Measurements from ENCODE around the gene TNFRSF12A. TPM values are rescaled to one million over a fixed set of nuclear protein-coding genes. Genes with fewer than 3 reads are reported as not detected.
A peak's percentile ranks its signal among the peaks of the same experiment; 100 is the strongest.

Gene TNFRSF12A
- total and polyA plus RNA-seq, 9 of the 15 experiments (the other 6 are each of a cell fraction or from before 2014, with no cell fraction given) = 0.41 to 61.8 (median 26.5) TPM

GRCh38 chr16:3059041-3059722 is 39.0 kb downstream of the TNFRSF12A start (continued):
- TF ChIP-seq PRPF4 (IDR thresholded peaks at IDR 0.05; ENCODE audit: insufficient read depth, low read depth, low read length, poor library complexity, severe bottlenecking) (peak; percentile 59), ZNF584 (CRISPR knock-in tag; IDR thresholded peaks at IDR 0.05; ENCODE audit: low read depth) (no peak), CREB1 (IDR thresholded peaks at IDR 0.05) (no peak), CREB1 (CRISPR knock-in tag; IDR thresholded peaks at IDR 0.05) (peak; percentile 86), TGIF2 (CRISPR knock-in tag; IDR thresholded peaks at IDR 0.05) (peak; percentile 85; the same call in 1 of the 2 replicates), EP400 (IDR thresholded peaks at IDR 0.05) (peak; percentile 79; the same call in 1 of the 2 replicates), RBFOX2 (IDR thresholded peaks at IDR 0.05; ENCODE audit: low read depth, low read length) (peak; percentile 81), HCFC1 (IDR thresholded peaks at IDR 0.05; ENCODE audit: low read depth, low read length) (peak; percentile 32), ZBTB8A (IDR thresholded peaks at IDR 0.05; ENCODE audit: partially characterized antibody) (no peak), PCBP1 (IDR thresholded peaks at IDR 0.05; ENCODE audit: low read depth, low read length, poor library complexity, severe bottlenecking) (peak; percentile 67), KLF1 (tag; IDR thresholded peaks at IDR 0.05) (0 out of 2 replicates have a peak, but pooled peaks have one; percentile 56), ESRRA (IDR thresholded peaks at IDR 0.05; ENCODE audit: borderline replicate concordance, low read depth) (peak; percentile 70; the same call in 1 of the 2 replicates), NR3C1 (CRISPR knock-in tag; IDR thresholded peaks at IDR 0.05) (peak; percentile 47; the same call in 1 of the 2 replicates), MYNN (IDR thresholded peaks at IDR 0.05) (peak; percentile 36; the same call in 1 of the 2 replicates), MYNN (CRISPR knock-in tag; IDR thresholded peaks at IDR 0.05) (no peak), ARID1B (IDR thresholded peaks at IDR 0.05) (peak; percentile 43; the same call in 1 of the 2 replicates), ERF (CRISPR knock-in tag; IDR thresholded peaks at IDR 0.05) (peak; percentile 47; the same call in 1 of the 2 replicates), TRIM24 (IDR thresholded peaks at IDR 0.05) (no peak), LCOR (CRISPR knock-in tag; IDR thresholded peaks at IDR 0.05) (peak; percentile 35; the same call in 1 of the 2 replicates), XRCC5 (IDR thresholded peaks at IDR 0.05; ENCODE audit: low read depth, low read length) (peak; percentile 54; the same call in 1 of the 2 replicates), L3MBTL2 (IDR thresholded peaks at IDR 0.05) (peak; percentile 76), KLF13 (tag; IDR thresholded peaks at IDR 0.05; ENCODE audit: borderline replicate concordance, low read depth) (peak; percentile 55), MED1 (CRISPR knock-in tag; IDR thresholded peaks at IDR 0.05; ENCODE audit: borderline replicate concordance) (no peak), SMAD4 (CRISPR knock-in tag; conservative IDR thresholded peaks at IDR 0.05) (peak; percentile 89), ELF1 (tag; IDR thresholded peaks at IDR 0.05) (peak; percentile 75)
- TF ChIP-seq, protein P1, sequence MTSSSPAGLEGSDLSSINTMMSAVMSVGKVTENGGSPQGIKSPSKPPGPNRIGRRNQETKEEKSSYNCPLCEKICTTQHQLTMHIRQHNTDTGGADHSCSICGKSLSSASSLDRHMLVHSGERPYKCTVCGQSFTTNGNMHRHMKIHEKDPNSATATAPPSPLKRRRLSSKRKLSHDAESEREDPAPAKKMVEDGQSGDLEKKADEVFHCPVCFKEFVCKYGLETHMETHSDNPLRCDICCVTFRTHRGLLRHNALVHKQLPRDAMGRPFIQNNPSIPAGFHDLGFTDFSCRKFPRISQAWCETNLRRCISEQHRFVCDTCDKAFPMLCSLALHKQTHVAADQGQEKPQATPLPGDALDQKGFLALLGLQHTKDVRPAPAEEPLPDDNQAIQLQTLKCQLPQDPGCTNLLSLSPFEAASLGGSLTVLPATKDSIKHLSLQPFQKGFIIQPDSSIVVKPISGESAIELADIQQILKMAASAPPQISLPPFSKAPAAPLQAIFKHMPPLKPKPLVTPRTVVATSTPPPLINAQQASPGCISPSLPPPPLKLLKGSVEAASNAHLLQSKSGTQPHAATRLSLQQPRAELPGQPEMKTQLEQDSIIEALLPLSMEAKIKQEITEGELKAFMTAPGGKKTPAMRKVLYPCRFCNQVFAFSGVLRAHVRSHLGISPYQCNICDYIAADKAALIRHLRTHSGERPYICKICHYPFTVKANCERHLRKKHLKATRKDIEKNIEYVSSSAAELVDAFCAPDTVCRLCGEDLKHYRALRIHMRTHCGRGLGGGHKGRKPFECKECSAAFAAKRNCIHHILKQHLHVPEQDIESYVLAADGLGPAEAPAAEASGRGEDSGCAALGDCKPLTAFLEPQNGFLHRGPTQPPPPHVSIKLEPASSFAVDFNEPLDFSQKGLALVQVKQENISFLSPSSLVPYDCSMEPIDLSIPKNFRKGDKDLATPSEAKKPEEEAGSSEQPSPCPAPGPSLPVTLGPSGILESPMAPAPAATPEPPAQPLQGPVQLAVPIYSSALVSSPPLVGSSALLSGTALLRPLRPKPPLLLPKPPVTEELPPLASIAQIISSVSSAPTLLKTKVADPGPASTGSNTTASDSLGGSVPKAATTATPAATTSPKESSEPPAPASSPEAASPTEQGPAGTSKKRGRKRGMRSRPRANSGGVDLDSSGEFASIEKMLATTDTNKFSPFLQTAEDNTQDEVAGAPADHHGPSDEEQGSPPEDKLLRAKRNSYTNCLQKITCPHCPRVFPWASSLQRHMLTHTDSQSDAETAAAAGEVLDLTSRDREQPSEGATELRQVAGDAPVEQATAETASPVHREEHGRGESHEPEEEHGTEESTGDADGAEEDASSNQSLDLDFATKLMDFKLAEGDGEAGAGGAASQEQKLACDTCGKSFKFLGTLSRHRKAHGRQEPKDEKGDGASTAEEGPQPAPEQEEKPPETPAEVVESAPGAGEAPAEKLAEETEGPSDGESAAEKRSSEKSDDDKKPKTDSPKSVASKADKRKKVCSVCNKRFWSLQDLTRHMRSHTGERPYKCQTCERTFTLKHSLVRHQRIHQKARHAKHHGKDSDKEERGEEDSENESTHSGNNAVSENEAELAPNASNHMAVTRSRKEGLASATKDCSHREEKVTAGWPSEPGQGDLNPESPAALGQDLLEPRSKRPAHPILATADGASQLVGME (CRISPR knock-in tag; IDR thresholded peaks at IDR 0.05) = no peak

Measured in K562 (cell line).